Memory B cell (primary cell): ENCODE results near the gene ZNF536.
"Not testable (repeated sequence)": the region's sequence is repeated elsewhere in the genome, so short reads cannot be mapped to it uniquely, and the experiment has no call there.

Experiments used
- ATAC-seq: fragments of 150-1000 bp; cut with Tn5 transposase; 2 replicates; pipeline ENCODE4 v1.10.0; 2021; ENCODE audit warnings: low read depth, mild to moderate bottlenecking, moderate library complexity
- DNase-seq, 2 donors: peaks; one replicate each; pipeline ENCODE4 v3.0.0; 2022; ENCODE audit warnings: low spot score in 2 of 2
- H3K27ac Mint-ChIP-seq: one replicate; pipeline ENCODE4 v1.8.0; 2022; ENCODE audit warnings: mild to moderate bottlenecking, moderate library complexity, mixed read lengths
- H3K27me3 Mint-ChIP-seq: one replicate; pipeline ENCODE4 v1.8.0; 2022; ENCODE audit warnings: mixed read lengths
- H3K36me3 Mint-ChIP-seq: one replicate; pipeline ENCODE4 v1.8.0; 2022; ENCODE audit warnings: mild to moderate bottlenecking, mixed read lengths
- H3K4me1 Mint-ChIP-seq: one replicate; pipeline ENCODE4 v1.8.0; 2022; ENCODE audit warnings: mixed read lengths
- H3K4me3 Mint-ChIP-seq: one replicate; pipeline ENCODE4 v1.8.0; 2022; ENCODE audit warnings: mild to moderate bottlenecking, moderate library complexity, mixed read lengths
- H3K9me3 Mint-ChIP-seq: one replicate; pipeline ENCODE4 v1.8.0; 2022; ENCODE audit warnings: mixed read lengths

Gene ZNF536

GRCh38 chr19:30437869-30438268 lies 65.7 kb downstream of the ZNF536 start:
- Mint-ChIP-seq H3K9me3 (peaks cover 2% of the 10 kb centered on the region), H3K27me3 (no peaks in the 10 kb centered on the region), H3K4me3 (no peak overlapping the region), H3K4me1 (no peaks in the 10 kb centered on the region), H3K36me3 (no peaks in the 10 kb centered on the region), H3K27ac (no peak overlapping the region)
- no peak for DNase-seq
- ATAC-seq, result no peak

- Mint-ChIP-seq H3K4me1 (no peaks in the 10 kb centered on the region), H3K27ac (no peak overlapping the region), H3K4me3 (no peak overlapping the region), H3K9me3 (no peaks in the 10 kb centered on the region), H3K27me3 (no peaks in the 10 kb centered on the region), H3K36me3 (no peaks in the 10 kb centered on the region)
- ATAC-seq (no peak), DNase-seq (no peak)
These were observed 67.1 kb downstream of the ZNF536 start for GRCh38 chr19:30439310-30439709.

- Mint-ChIP-seq H3K27me3 (no peaks in the 10 kb centered on the region), H3K27ac (no peak overlapping the region), H3K9me3 (no peaks in the 10 kb centered on the region), H3K4me1 (no peaks in the 10 kb centered on the region), H3K4me3 (no peak overlapping the region), H3K36me3 (no peaks in the 10 kb centered on the region)
- ATAC-seq (no peak), DNase-seq (no peak)
These were observed 68.8 kb downstream of the ZNF536 start for GRCh38 chr19:30441011-30441410.

- DNase-seq, result no peak
These were observed 70.5 kb downstream of the ZNF536 start for GRCh38 chr19:30442674-30443073.

GRCh38 chr19:30443531-30444252 lies 71.5 kb downstream of the ZNF536 start:
- no peak for ATAC-seq
- Mint-ChIP-seq H3K27me3 (no peaks in the 10 kb centered on the region), H3K9me3 (no peaks in the 10 kb centered on the region), H3K36me3 (no peaks in the 10 kb centered on the region), H3K4me3 (no peak overlapping the region), H3K27ac (no peak overlapping the region), H3K4me1 (no peaks in the 10 kb centered on the region)
- no peak for DNase-seq

More at GRCh38 chr19:30442674-30443073, 70.5 kb downstream of the ZNF536 start:
- Mint-ChIP-seq H3K4me1 (no peaks in the 10 kb centered on the region), H3K36me3 (no peaks in the 10 kb centered on the region), H3K4me3 (no peak overlapping the region), H3K9me3 (no peaks in the 10 kb centered on the region), H3K27ac (no peak overlapping the region), H3K27me3 (no peaks in the 10 kb centered on the region)
- ATAC-seq, result no peak

GRCh38 chr19:30444253-30444671 lies 72.1 kb downstream of the ZNF536 start:
- no peak overlapping the region for H3K4me3 Mint-ChIP-seq
- H3K4me1 Mint-ChIP-seq, result no peaks in the 10 kb centered on the region
- ATAC-seq (no peak), DNase-seq (no peak)
- no peaks in the 10 kb centered on the region for H3K36me3 Mint-ChIP-seq
- no peaks in the 10 kb centered on the region for H3K9me3 Mint-ChIP-seq
- no peaks in the 10 kb centered on the region for H3K27me3 Mint-ChIP-seq
- no peak overlapping the region for H3K27ac Mint-ChIP-seq

GRCh38 chr19:30444686-30445232 lies 72.6 kb downstream of the ZNF536 start:
- H3K9me3 Mint-ChIP-seq, result no peaks in the 10 kb centered on the region
- H3K4me3 Mint-ChIP-seq, result no peak overlapping the region
- no peak overlapping the region for H3K27ac Mint-ChIP-seq
- no peaks in the 10 kb centered on the region for H3K27me3 Mint-ChIP-seq
- no peaks in the 10 kb centered on the region for H3K4me1 Mint-ChIP-seq
- ATAC-seq (no peak), DNase-seq (no peak)
- no peaks in the 10 kb centered on the region for H3K36me3 Mint-ChIP-seq

- no peak overlapping the region for H3K27ac Mint-ChIP-seq
- no peak overlapping the region for H3K4me3 Mint-ChIP-seq
- no peaks in the 10 kb centered on the region for H3K27me3 Mint-ChIP-seq
These were observed 73.2 kb downstream of the ZNF536 start for GRCh38 chr19:30445385-30445784.

GRCh38 chr19:30446120-30446519 lies 73.9 kb downstream of the ZNF536 start:
- not testable (repeated sequence) for DNase-seq, H3K4me1 Mint-ChIP-seq, H3K4me3 Mint-ChIP-seq, H3K27me3 Mint-ChIP-seq, H3K36me3 Mint-ChIP-seq, ATAC-seq, H3K9me3 Mint-ChIP-seq, H3K27ac Mint-ChIP-seq

More at GRCh38 chr19:30445385-30445784, 73.2 kb downstream of the ZNF536 start:
- Mint-ChIP-seq H3K4me1 (no peaks in the 10 kb centered on the region), H3K9me3 (no peaks in the 10 kb centered on the region), H3K36me3 (no peaks in the 10 kb centered on the region)
- no peak for DNase-seq
- no peak for ATAC-seq

- ATAC-seq (no peak), DNase-seq (no peak)
- no peaks in the 10 kb centered on the region for H3K4me1 Mint-ChIP-seq
- no peaks in the 10 kb centered on the region for H3K9me3 Mint-ChIP-seq
- no peak overlapping the region for H3K27ac Mint-ChIP-seq
- no peaks in the 10 kb centered on the region for H3K36me3 Mint-ChIP-seq
- H3K27me3 Mint-ChIP-seq, result no peaks in the 10 kb centered on the region
- no peak overlapping the region for H3K4me3 Mint-ChIP-seq
These were observed 74.8 kb downstream of the ZNF536 start for GRCh38 chr19:30446850-30447552.

GRCh38 chr19:30447553-30447870 lies 75.3 kb downstream of the ZNF536 start:
- H3K4me1 Mint-ChIP-seq, result no peaks in the 10 kb centered on the region
- no peak for ATAC-seq
- no peaks in the 10 kb centered on the region for H3K36me3 Mint-ChIP-seq
- no peaks in the 10 kb centered on the region for H3K27me3 Mint-ChIP-seq
- H3K4me3 Mint-ChIP-seq, result no peak overlapping the region
- no peaks in the 10 kb centered on the region for H3K9me3 Mint-ChIP-seq
- DNase-seq, result no peak
- H3K27ac Mint-ChIP-seq, result no peak overlapping the region

GRCh38 chr19:30448386-30449077 lies 76.3 kb downstream of the ZNF536 start:
- H3K27ac Mint-ChIP-seq, result no peak overlapping the region
- no peak for ATAC-seq
- H3K4me1 Mint-ChIP-seq, result no peaks in the 10 kb centered on the region
- no peaks in the 10 kb centered on the region for H3K27me3 Mint-ChIP-seq
- DNase-seq, result no peak
- no peaks in the 10 kb centered on the region for H3K36me3 Mint-ChIP-seq
- no peak overlapping the region for H3K4me3 Mint-ChIP-seq
- H3K9me3 Mint-ChIP-seq, result no peaks in the 10 kb centered on the region

GRCh38 chr19:30449078-30449590 lies 77.0 kb downstream of the ZNF536 start:
- H3K27me3 Mint-ChIP-seq, result no peaks in the 10 kb centered on the region
- DNase-seq (no peak), ATAC-seq (no peak)
- no peaks in the 10 kb centered on the region for H3K4me1 Mint-ChIP-seq
- no peaks in the 10 kb centered on the region for H3K9me3 Mint-ChIP-seq
- no peaks in the 10 kb centered on the region for H3K36me3 Mint-ChIP-seq
- no peak overlapping the region for H3K4me3 Mint-ChIP-seq
- no peak overlapping the region for H3K27ac Mint-ChIP-seq

GRCh38 chr19:30449673-30450072 lies 77.5 kb downstream of the ZNF536 start:
- ATAC-seq, result no peak
- no peaks in the 10 kb centered on the region for H3K4me1 Mint-ChIP-seq
- no peaks in the 10 kb centered on the region for H3K9me3 Mint-ChIP-seq
- no peaks in the 10 kb centered on the region for H3K27me3 Mint-ChIP-seq
- no peaks in the 10 kb centered on the region for H3K36me3 Mint-ChIP-seq
- H3K4me3 Mint-ChIP-seq, result no peak overlapping the region
- no peak overlapping the region for H3K27ac Mint-ChIP-seq
- DNase-seq, result no peak
